ENCODE measurements around the gene AGRP.

DNA sequence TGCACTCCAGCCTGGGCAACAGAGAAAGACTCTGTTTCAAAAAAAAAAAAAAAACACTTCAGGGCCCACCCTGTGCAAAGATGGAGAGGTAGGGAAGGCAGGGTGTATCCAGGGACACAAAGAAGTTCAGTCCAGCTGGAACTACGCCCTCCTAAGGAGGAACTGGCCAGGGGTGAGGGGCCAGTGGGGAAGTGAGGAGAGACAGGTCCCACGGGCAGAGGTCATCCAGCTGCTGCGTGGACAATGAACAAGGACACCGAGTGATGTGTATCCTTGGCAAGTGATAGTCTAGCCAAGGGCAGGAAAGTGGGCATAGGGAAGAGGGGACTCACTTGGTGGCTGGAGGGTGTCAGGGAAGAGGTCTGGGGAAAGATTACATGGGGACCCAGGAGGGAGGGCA lies 35.9 kb upstream of the AGRP start:
- TF ChIP-seq, protein P1, sequence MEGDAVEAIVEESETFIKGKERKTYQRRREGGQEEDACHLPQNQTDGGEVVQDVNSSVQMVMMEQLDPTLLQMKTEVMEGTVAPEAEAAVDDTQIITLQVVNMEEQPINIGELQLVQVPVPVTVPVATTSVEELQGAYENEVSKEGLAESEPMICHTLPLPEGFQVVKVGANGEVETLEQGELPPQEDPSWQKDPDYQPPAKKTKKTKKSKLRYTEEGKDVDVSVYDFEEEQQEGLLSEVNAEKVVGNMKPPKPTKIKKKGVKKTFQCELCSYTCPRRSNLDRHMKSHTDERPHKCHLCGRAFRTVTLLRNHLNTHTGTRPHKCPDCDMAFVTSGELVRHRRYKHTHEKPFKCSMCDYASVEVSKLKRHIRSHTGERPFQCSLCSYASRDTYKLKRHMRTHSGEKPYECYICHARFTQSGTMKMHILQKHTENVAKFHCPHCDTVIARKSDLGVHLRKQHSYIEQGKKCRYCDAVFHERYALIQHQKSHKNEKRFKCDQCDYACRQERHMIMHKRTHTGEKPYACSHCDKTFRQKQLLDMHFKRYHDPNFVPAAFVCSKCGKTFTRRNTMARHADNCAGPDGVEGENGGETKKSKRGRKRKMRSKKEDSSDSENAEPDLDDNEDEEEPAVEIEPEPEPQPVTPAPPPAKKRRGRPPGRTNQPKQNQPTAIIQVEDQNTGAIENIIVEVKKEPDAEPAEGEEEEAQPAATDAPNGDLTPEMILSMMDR (IDR thresholded peaks at IDR 0.05) = no peak
- no peak for TF ChIP-seq POLR2A (IDR thresholded peaks at IDR 0.05)
